ACHN (cell line): ENCODE data around the gene CHDH.

Experiments used
- DNase-seq: peaks from one replicate; pipeline ENCODE4 v3.0.0-alpha.2; 2015
- in situ Hi-C: cut with HindIII; loops from 2 replicates; pipeline ENCODE4 v1.10.0; 2017; ENCODE audit warnings: low sequenced_read_pairs, low pct_ligation_motif_present, low pct_unique_long_range_greater_than_20kb

CHDH gene

DNA sequence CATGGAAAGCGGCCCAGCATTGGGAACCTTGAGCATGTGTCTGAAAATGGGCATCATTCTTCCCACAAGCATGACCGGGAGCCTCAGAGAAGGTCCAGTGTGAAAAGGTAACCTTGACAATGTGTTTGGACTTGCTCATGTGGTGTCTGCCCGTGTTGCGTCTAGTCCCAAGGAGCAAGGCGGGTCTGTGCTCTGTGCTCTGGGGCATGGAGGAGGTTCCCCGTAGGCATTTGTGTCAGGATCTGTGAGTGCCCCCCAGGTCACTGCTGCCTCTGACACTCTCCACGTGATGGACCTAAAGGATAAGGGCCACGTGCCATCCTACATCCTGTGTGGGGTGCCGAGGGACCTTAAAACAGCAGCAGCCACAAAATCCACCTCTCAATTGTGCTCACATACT lies 44.9 kb downstream of the CHDH start:
- in situ Hi-C loops: no loop called here
- no peak for DNase-seq

DNA sequence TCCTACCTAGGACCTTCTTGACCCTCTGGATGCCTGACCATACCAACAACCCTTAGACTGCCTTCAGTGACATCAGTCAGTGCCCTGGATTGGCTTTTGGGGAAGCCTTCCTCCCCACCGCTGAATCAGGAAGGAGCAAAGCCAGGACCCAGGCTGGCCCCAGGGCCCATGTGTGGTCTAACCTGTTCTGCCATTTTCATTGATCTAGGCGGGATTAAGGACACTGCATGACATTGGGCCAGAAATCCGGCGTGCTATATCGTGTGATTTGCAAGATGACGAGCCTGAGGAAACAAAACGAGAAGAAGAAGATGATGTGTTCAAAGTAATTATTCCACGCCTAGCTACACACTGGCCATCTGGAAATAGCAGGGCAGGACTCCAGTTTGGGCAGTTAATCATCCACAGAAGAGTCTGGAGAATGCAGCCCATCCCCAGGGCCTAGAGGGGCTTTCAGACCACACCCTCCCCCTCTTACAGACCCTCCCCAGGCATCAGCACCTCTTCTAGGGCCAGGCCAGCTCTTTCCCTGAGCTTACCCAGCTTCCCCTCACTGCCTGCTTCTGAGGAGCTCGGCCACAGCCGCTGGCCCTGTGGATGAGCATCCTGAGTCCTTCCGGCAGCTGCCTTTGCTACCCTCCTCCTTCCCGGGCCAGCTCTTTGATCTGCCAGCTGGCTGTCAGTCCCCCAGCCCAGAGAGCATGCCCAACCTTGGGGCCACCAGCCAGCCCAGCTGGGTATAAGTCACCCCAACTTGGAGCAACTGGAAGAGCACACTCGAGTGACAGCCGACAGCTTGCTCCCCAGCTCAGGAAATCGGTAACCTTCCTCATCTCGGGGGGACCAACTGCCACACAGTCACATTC lies 45.9 kb downstream of the CHDH start:
- DNase-seq: no peak
- in situ Hi-C loops: no loop called here

DNA sequence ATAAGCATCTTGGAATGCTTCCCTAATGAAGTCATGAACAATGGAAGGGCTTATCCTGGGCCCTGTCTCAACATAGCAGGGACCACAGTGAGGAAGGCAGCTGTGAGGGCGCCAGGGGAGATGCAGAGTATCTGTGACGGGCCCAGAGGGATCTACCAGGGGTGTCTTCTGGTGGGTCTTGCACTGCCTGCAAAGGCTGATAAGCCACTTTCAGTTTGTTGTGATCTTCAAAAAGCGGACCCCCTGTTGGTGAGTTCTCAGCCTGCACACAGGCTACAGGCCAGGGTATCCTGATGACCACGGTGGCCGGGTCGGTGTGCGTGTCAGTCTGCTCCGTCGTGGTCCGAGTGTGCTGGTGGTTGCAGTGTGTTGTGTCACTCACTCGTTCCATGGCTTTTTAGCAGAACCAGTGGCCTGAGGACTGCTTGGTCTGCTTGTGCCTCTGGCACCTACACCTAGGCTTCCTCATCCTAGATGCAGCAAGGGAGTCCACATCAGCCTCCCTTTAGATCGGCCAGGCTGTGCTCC lies 46.8 kb downstream of the CHDH start:
- no peak for DNase-seq
- in situ Hi-C loops: no loop called here

DNA sequence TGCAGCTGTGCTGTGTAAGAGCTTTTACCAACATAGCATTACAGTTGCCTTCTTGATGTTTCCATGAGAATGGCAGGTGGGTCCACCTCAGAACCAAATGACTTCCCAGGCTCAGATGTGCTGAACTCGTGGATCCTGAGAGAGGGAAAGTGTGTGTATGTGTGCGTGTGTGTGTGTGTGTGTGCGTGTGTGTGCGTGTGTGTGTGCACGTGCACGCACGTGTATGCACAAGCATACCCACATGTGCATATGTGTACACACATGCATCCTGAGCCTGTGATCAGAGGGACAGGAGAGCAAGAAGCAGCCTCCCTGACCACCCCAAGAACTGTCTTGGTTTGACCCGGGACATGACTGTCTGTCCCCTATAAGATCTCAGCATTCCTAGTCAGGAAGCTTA lies 48.1 kb downstream of the CHDH start:
- in situ Hi-C loops: no loop called here
- DNase-seq: no peak

DNA sequence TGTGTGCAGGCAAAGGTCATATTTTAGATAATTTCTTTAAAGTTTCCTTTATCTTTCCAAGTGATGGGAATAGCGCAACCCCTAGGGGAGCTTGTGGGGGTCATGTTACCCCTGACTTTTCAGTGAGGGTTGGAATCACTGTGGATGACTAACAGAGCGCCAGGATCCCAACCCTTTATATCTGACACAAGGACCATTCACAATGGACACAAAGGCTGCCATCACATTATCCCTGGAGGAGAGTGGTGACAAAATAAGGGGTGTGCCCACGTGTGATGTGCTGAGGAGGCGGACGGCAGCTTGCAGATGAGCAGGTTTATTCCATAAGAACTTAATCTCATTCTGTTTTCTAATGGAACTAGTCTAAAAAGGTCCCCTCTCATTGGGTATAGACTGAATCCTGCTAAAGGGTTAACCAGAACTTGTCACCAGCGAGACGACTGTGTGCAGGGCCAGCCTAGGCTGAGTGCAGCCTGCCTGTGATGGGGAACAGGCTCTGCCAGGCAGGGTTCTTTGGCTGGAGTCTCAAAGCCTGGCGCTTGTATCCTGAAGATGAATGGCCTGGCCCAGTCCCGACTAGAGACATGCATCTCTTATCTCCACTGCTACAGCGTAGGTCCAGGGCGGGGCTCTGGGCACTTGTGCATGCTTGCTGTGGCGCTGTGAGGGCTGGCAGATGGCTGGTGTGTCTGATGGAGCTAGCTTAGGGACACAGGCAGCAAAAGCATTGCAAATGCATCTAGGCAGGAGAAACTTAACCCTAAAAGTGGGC lies 50.2 kb downstream of the CHDH start:
- in situ Hi-C loops: no loop called here
- no peak for DNase-seq

DNA sequence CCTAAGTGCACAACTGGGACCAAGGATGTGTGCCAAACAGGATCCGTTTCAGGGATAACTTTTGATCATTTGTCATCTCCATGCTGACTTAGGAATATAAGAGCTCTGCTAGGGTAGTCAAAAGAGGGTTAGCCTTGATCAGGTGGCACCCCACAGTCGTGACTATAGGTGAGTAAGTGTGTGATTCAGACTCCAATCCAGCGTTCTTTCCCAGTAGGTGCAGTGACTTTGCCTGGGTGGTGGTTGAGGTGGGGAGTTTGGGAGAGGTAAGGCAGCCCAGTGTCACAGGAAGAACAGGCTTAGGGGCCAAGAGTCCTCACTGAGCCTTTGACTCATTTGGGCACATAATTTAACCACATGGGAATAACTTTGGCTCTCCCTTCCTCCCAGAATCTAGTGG lies 51.0 kb downstream of the CHDH start:
- in situ Hi-C loops: no loop called here

DNA sequence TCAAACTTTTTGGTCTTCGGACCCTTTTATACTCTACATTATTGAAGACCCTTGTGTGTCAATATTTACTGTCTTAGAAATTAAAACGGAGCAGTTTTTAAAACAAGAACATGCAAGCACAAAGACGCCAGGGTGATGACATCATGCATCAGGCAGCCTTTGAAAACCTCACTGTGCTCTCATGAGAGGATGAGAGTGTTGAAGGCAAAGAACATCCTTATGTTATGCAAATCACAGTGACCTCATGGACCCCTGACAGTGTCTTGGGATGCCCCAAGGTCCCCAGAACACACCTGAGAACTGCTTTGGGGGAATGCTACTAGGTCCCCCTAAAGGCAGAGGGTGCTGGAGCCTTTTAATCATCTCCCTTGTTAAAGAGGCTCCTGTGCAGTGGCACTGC lies 51.6 kb downstream of the CHDH start:
- in situ Hi-C loops: no loop called here
- DNase-seq: no peak

More for the DNA sequence above, 51.0 kb downstream of the CHDH start:
- DNase-seq: no peak

DNA sequence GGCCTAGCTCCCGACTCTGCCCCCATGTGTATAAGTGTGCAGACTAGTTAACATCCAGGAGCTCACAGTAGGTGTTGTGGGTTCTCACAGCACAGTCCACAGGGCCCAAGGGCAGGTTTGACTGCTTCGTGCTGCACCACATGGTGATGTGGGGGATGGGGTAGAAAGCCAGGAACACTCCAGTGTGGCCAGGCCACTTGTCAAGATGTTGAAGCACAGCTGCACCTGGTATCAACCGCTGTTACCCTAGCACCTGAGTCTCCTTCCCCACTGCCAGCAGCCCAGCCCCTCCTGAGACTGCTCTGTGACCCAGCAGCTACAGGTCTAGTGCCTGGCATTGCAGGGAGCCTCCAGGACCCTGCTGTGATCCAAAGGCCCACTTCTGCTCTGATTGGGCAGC lies 53.4 kb downstream of the CHDH start:
- in situ Hi-C loops: no loop called here
- no peak for DNase-seq

DNA sequence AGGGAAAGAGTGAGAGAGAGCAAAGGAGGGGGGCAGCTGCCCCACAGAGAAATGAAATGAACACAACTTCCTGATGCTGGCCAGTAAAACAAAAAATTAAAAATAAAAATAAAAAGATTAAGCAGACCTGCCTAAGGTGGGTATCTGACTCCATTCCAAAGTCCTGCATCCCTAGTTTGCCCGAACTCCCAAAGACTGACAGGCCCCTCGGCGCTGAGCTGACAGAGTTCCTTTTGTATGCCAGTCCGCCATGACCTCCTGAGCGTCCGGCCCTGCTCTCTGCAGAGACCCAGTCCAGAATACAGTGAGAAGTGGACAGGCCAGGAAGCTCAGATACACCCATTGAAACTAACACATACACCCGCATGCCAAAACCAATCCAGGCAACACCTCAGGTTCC lies 54.9 kb downstream of the CHDH start:
- in situ Hi-C loops: no loop called here
- no peak for DNase-seq

DNA sequence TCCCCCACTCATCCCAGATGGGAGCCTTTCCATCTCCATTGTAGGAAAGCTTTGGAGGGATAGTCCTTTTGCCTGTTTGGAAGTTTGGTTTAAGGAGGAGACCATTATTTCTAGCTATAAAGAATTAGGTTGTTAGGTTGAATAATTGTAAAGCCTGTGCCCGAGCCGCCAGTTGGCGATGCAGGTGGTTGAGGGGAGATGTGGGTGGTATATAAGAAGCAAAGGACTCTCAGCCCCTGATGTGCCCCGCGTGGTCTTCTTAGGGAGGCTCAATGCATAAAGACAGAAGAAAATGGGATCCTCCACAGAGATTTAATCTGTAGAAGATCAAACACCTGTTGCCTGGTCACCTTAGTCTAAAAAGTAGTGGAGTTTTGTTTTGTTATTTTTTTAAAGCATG lies 55.7 kb downstream of the CHDH start:
- no peak for DNase-seq
- in situ Hi-C loops: no loop called here

DNA sequence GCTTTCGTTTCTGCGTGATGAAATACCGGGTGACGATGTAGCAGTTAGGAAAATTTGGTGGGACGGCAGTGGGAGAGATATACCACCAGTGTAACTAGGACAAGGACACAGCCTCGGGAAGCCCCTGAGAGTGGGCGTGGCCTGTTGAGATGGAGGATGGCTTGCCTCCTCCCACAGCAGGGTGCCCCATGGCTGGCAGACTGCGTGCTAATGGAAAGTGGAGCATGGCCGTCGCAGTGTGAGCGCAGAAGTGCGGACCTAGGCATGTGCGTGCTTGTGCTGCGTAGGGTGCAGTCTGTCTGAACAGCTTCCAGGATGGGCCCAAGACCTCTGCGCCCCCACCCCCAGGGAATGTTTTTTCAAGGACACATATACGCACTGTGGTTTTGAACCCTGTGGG lies 56.8 kb downstream of the CHDH start:
- in situ Hi-C loops: no loop called here
- DNase-seq: no peak

DNA sequence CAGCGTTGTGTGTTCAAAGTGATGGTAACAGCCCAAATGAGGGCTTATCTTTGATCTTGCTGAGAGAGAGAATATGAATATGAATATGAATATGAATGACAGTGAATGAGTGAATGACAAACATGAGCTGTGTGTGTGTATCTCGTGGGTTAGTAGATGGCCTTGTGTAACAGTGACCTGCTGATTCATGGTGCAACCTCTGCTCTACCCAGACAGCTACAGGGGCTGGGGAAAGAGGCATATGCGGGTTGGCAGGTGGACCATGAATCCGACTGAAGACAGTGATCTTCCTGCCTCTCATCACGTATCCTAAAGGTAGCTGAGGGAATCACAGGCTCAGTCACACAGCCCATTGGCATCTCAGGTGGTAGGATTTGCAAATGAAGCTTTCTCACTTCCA lies 58.2 kb downstream of the CHDH start:
- in situ Hi-C loops: no loop called here
- no peak for DNase-seq

DNA sequence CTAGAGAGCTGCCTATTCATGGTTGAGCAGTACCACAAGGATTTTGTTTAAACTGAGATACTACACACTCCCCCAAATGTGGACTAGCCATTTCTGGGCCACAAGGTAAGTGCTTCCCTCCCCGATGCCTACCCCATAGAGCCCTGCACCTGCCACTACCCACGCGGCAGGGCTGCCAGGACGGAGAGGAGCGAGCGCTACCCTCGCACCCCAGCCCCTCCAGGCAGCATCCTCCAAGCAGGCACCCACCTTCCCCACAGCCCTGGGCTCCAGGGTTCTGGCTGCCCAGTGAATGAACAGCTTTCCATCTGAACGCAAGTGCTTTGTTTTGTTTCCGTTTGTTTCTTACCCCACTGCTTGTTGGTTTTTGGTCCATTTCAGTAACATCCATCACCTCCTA lies 59.2 kb downstream of the CHDH start:
- no peak for DNase-seq
- in situ Hi-C loops: no loop called here

DNA sequence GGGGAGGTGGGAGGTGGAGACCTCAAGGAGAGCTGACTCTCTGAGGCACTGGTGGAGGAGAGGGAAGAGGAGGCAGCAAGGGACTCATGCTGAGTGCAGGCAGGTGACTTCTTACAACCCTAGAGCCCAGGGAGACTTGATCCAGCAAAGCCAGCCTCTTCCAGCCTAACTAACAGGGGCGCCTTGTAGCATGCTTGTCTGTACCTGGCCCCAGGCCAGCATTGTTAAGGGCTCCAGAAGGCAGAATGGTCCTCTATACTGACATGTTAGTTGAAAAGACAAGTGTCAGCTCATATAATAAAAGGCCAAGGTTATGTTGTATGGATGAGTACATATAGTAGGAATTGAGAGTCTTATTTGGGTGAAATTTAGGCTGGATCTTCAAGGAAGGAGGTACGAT lies 65.4 kb downstream of the CHDH start:
- DNase-seq: no peak
- in situ Hi-C loops: no loop called here

DNA sequence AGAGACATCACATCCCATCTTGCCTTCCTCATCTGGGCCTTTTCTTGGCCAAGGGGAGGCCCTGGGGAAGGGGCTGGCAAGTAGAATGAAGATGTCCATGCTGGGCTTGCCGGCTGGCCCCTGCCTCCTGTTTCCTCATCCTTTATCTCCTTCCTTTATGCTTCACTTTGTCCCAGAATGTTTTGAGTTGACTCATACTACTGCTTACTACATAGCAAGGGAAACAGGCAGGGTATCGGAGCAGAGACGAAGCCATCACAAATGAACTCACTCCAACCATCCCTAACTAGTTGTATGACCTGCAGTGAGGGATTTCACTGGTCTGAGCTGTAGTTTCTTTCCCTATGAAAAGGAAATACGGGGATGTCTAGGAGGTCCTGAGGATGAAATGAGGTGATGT lies 66.0 kb downstream of the CHDH start:
- in situ Hi-C loops: no loop called here
- DNase-seq: no peak

DNA sequence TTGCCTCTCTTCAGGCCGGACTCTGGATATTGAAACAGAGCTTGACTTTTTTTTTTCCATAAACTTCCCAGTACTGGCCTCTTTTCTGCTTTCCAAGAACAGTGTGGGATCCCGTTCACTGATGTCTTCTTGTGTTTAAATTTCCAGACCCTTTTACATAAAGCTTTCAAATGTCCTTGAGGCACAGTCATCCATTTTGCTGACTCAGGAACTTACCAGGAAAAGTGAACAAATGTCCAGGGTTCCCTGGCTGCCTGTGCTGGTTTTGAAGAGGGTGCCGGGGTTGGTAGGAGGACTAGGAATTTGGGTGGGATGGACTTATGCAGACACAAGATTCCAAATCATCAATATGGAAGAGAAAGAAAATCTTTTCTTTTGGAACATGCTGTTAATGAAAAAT lies 68.1 kb downstream of the CHDH start:
- in situ Hi-C loops: no loop called here

DNA sequence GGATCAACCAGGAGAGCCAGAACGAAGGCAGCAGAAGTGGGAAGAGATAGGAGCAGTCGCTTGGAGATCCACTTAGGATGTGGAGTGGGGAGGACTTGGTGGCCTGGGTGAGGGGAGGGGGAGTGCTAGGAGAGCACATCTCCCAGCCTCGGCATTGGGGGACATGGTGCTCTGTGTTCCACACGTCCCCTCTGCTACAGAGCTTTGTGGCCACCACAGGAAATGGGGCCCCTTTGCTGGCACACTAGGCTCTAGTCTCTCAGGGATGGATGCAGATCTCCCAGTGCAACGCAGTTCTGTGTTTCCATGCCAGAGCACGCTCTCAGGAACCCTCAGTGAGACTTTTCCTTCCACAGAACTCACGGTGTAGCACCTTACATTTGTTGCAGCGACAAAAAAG lies 68.8 kb downstream of the CHDH start:
- in situ Hi-C loops: no loop called here
- no peak for DNase-seq

More for the DNA sequence above, 68.1 kb downstream of the CHDH start:
- no peak for DNase-seq

DNA sequence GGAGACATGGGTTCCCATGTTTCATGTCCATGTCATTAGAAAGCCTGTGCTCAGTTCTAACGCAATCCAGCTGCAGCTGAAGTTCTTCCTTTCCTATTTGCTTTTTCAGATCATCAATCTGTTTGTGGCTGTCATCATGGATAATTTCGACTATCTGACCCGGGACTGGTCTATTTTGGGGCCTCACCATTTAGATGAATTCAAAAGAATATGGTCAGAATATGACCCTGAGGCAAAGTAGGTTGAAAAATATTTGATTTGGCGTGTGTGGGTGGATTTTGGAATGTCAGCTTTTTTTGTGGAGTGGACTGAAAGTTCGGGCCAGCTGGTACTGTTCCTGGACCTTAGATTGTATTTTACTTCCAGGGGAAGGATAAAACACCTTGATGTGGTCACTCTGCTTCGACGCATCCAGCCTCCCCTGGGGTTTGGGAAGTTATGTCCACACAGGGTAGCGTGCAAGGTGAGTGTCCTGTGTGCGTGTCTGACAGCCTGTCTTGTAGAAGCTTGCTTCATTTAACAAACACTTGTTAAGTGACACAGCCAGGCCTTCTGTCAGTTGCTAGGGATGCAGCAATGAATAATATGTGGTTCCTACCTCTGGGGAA lies 69.6 kb downstream of the CHDH start:
- in situ Hi-C loops: no loop called here
- no peak for DNase-seq

DNA sequence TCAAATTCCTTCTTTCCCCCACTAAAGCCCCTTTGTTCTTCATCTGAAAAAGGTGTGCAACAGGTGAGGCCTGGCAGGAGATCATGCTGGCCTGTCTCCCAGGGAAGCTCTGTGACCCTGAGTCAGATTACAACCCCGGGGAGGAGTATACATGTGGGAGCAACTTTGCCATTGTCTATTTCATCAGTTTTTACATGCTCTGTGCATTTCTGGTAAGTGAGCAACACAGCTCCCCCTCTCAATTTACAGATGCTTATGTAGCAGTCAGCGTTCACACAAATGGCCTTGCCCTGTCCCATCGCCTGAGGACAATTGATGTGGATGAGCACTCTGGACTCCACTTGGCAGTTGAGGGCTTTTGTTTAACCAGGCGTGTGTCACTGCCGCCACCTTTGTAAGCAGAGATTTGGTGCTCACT lies 70.4 kb downstream of the CHDH start:
- DNase-seq: no peak
- in situ Hi-C loops: no loop called here
